Vagina (tissue), 2 donors: ENCODE data around the gene UGT1A3. TPM values are rescaled to one million over a fixed set of nuclear protein-coding genes. Genes with fewer than 3 reads are reported as not detected.

ENCODE experiments used
- DNase-seq, 2 donors: peaks; one replicate each; pipeline ENCODE4 v3.0.0-alpha.2; 2017; ENCODE audit errors: extremely low spot score in 2 of 2
- H3K27ac ChIP-seq: fragments of 200-600 bp; sonication (generic); one replicate; pipeline ENCODE4 v1.5.1; 2019
- H3K27me3 ChIP-seq: fragments of 200-600 bp; sonication (generic); one replicate; pipeline ENCODE4 v1.5.1; 2019
- H3K36me3 ChIP-seq, 2 donors: fragments of 200-600 bp; sonication (generic); one replicate each; pipeline ENCODE4 v1.5.1; 2017 to 2019
- H3K4me1 ChIP-seq: fragments of 200-600 bp; sonication (generic); one replicate; pipeline ENCODE4 v1.5.1; 2019
- H3K4me3 ChIP-seq, 2 donors: fragments of 200-600 bp; sonication (generic); 1 replicate in 1 of 2; 2 replicates in 1 of 2; pipeline ENCODE4 v1.5.1; 2016 to 2019
- H3K9me3 ChIP-seq: fragments of 200-600 bp; sonication (generic); one replicate; pipeline ENCODE4 v1.5.1; 2019
- CTCF ChIP-seq, 3 experiments: fragments of 450-650 bp in 2 of 3; fragments of 200-600 bp in 1 of 3; sonication (generic) in 1 of 3; IDR thresholded peaks; one replicate each; pipeline ENCODE4 v1.5.1; 2017 to 2019; ENCODE audit warnings: antibody characterized with exemption in 3 of 3, mild to moderate bottlenecking in 2 of 3, moderate library complexity in 2 of 3
- POLR2A ChIP-seq, 2 donors: fragments of 450-650 bp; IDR thresholded peaks; one replicate each; pipeline ENCODE4 v1.6.1; 2017; ENCODE audit warnings: antibody characterized with exemption in 2 of 2, mild to moderate bottlenecking in 2 of 2, moderate library complexity in 2 of 2
- POLR2AphosphoS5 ChIP-seq, 2 donors: sonication (generic); formaldehyde crosslinking; IDR thresholded peaks; one replicate each; pipeline ENCODE4 v1.9.0; 2017; ENCODE audit warnings: antibody characterized with exemption in 2 of 2, mild to moderate bottlenecking in 2 of 2, low read depth in 1 of 2; ENCODE audit not compliant: insufficient read depth in 1 of 2
- intact Hi-C: fragments of 100-400 bp; cut with DNase I; formaldehyde crosslinking; loops from one replicate; pipeline ENCODE4 v1.15.1; 2023
- total RNA-seq: library from RNA; depleted of rRNA; stranded (reverse); fragments of >200 nt; gene quantifications from one replicate; pipeline ENCODE4 v1.2.3, GENCODE V29; 2016

The UGT1A3 gene
- total RNA-seq, 1 donor from 2014 or later, result not detected

- Histone ChIP-seq H3K36me3 (no peaks in the 10 kb centered on the region), H3K4me1 (no peaks in the 10 kb centered on the region), H3K27ac (no peak overlapping the region), H3K4me3 (no peak overlapping the region), H3K9me3 (no peaks in the 10 kb centered on the region), H3K27me3 (no peaks in the 10 kb centered on the region)
- TF ChIP-seq POLR2AphosphoS5 (IDR thresholded peaks at IDR 0.05; ENCODE audit: insufficient read depth in 1 of 2, low read depth in 1 of 2) (no peak), POLR2A (IDR thresholded peaks at IDR 0.05) (no peak), CTCF (IDR thresholded peaks at IDR 0.05) (no peak)
- no peak for DNase-seq
- intact Hi-C loops, result no loop called here
Observed at GRCh38 chr2:233754872-233755611, 26.2 kb downstream of the UGT1A3 start.

- intact Hi-C loops, result no loop called here
- Histone ChIP-seq H3K9me3 (no peaks in the 10 kb centered on the region), H3K27me3 (no peaks in the 10 kb centered on the region), H3K4me3 (no peak overlapping the region), H3K4me1 (no peaks in the 10 kb centered on the region), H3K36me3 (no peaks in the 10 kb centered on the region), H3K27ac (no peak overlapping the region)
- TF ChIP-seq CTCF (IDR thresholded peaks at IDR 0.05), result no peak
- TF ChIP-seq POLR2A (IDR thresholded peaks at IDR 0.05), result no peak
- DNase-seq, result no peak
Observed at GRCh38 chr2:233756429-233757081, 27.7 kb downstream of the UGT1A3 start.

GRCh38 chr2:233758141-233758540 is 29.3 kb downstream of the UGT1A3 start:
- DNase-seq, result no peak
- Histone ChIP-seq H3K4me1 (no peaks in the 10 kb centered on the region), H3K27ac (no peak overlapping the region), H3K4me3 (no peak overlapping the region), H3K36me3 (no peaks in the 10 kb centered on the region), H3K9me3 (no peaks in the 10 kb centered on the region), H3K27me3 (no peaks in the 10 kb centered on the region)
- intact Hi-C loops, result no loop called here
- TF ChIP-seq POLR2AphosphoS5 (IDR thresholded peaks at IDR 0.05; ENCODE audit: insufficient read depth in 1 of 2, low read depth in 1 of 2), result no peak

GRCh38 chr2:233758849-233759248 is 30.0 kb downstream of the UGT1A3 start:
- DNase-seq, result no peak
- Histone ChIP-seq H3K36me3 (no peaks in the 10 kb centered on the region), H3K9me3 (no peaks in the 10 kb centered on the region), H3K4me1 (no peaks in the 10 kb centered on the region), H3K27me3 (no peaks in the 10 kb centered on the region), H3K4me3 (no peak overlapping the region), H3K27ac (no peak overlapping the region)
- intact Hi-C loops, result no loop called here
- TF ChIP-seq POLR2A (IDR thresholded peaks at IDR 0.05) (no peak), POLR2AphosphoS5 (IDR thresholded peaks at IDR 0.05; ENCODE audit: insufficient read depth in 1 of 2, low read depth in 1 of 2) (no peak), CTCF (IDR thresholded peaks at IDR 0.05) (no peak)

- Histone ChIP-seq H3K27me3 (no peaks in the 10 kb centered on the region), H3K4me3 (no peak within 1 kb of the TSS), H3K9me3 (no peaks in the 10 kb centered on the region), H3K27ac (no peak within 1 kb of the TSS), H3K4me1 (no peaks in the 10 kb centered on the region), H3K36me3 (no peaks in the 10 kb centered on the region)
- intact Hi-C loops, result no loop called here
- DNase-seq, result no peak
- no peak for TF ChIP-seq CTCF (IDR thresholded peaks at IDR 0.05)
- no peak for TF ChIP-seq POLR2AphosphoS5 (IDR thresholded peaks at IDR 0.05; ENCODE audit: insufficient read depth in 1 of 2, low read depth in 1 of 2)
- TF ChIP-seq POLR2A (IDR thresholded peaks at IDR 0.05), result no peak
Observed at GRCh38 chr2:233760043-233760442, 31.2 kb downstream of the UGT1A3 start, which contains the start of gene UGT1A1. Gene UGT1A1, plus strand, starts transcription at chr2:233760270. Its CDS starts 18 bp downstream, at chr2:233760288.
